22Rv1 (cell line): ENCODE results near the gene SPG7.

Experiments
- H3K27ac ChIP-seq: fragments of 450-650 bp; 2 replicates; pipeline ENCODE4 v1.5.1; 2017
- ZFX ChIP-seq: fragments of 450-650 bp; IDR thresholded peaks from 2 replicates; pipeline ENCODE4 v1.6.1; 2017; ENCODE audit warnings: antibody characterized with exemption, borderline replicate concordance
- TF ChIP-seq, protein P1 (sequence below): fragments of 450-650 bp; IDR thresholded peaks from 2 replicates; pipeline ENCODE4 v1.5.1; 2017; ENCODE audit warnings: mild to moderate bottlenecking

Gene SPG7

DNA sequence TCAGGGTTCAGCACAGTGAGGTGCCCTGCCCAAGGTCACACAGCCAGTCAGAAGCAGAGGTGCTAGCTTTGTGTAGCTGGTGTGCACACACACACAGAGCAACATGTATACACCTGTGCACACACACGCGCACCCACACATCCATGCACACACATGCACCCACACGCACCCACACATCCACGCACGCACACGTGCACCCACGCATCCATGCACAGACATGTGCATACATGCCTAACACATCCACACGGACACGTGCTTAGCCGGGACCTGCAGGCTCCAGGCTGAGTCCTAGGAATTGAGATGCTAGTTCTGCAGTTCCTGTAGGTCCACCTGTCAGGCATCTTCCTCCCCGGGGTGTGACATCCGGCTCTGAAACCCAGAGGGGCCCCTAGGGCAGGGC, 92.2 kb downstream of the SPG7 start:
- TF ChIP-seq, protein P1, sequence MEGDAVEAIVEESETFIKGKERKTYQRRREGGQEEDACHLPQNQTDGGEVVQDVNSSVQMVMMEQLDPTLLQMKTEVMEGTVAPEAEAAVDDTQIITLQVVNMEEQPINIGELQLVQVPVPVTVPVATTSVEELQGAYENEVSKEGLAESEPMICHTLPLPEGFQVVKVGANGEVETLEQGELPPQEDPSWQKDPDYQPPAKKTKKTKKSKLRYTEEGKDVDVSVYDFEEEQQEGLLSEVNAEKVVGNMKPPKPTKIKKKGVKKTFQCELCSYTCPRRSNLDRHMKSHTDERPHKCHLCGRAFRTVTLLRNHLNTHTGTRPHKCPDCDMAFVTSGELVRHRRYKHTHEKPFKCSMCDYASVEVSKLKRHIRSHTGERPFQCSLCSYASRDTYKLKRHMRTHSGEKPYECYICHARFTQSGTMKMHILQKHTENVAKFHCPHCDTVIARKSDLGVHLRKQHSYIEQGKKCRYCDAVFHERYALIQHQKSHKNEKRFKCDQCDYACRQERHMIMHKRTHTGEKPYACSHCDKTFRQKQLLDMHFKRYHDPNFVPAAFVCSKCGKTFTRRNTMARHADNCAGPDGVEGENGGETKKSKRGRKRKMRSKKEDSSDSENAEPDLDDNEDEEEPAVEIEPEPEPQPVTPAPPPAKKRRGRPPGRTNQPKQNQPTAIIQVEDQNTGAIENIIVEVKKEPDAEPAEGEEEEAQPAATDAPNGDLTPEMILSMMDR: no peak
- no peak for TF ChIP-seq ZFX
- H3K27ac ChIP-seq: no peak overlapping the region

DNA sequence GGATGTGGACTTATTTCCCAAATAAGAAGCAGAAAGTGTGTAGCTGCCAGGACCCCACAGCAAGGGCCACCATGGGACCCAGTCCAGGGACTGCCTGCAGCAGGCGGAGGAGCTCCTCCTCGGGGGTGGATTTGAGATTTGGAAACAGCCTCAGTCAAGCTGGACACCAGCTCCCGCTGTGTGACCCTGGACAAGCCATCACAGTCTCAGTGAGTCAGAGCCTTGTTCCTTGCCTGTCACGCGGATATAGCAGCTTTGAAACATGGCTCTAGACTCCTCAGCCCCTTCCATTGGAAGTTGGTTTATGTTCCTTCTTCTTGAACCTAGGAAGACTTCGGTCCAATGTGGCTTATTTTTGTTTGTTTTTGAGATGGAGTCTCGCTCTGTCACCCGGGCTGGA, 92.8 kb downstream of the SPG7 start:
- TF ChIP-seq, protein P1: no peak
- no peak for TF ChIP-seq ZFX

DNA sequence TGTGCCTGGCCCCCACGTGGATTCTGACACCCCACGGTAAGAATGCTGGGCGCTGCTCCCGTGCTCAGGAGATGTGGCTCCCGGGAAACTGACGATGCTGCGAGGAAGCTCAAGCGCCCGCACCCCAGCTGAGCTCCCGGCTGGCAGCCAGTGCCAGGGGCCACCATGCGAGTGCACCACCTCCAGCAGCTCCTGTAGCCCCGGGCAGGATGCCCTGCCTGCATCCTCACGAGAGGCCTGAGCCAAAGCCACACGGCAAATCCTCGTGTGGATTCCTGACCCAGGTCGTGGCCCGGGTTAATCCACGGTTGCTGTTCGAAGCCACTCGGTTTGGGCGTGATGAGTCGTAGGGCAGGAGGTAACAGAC, 93.7 kb downstream of the SPG7 start:
- H3K27ac ChIP-seq: no peak overlapping the region
- no peak for TF ChIP-seq ZFX
- TF ChIP-seq, protein P1: no peak

More for the DNA sequence above, 92.8 kb downstream of the SPG7 start:
- no peak overlapping the region for H3K27ac ChIP-seq

DNA sequence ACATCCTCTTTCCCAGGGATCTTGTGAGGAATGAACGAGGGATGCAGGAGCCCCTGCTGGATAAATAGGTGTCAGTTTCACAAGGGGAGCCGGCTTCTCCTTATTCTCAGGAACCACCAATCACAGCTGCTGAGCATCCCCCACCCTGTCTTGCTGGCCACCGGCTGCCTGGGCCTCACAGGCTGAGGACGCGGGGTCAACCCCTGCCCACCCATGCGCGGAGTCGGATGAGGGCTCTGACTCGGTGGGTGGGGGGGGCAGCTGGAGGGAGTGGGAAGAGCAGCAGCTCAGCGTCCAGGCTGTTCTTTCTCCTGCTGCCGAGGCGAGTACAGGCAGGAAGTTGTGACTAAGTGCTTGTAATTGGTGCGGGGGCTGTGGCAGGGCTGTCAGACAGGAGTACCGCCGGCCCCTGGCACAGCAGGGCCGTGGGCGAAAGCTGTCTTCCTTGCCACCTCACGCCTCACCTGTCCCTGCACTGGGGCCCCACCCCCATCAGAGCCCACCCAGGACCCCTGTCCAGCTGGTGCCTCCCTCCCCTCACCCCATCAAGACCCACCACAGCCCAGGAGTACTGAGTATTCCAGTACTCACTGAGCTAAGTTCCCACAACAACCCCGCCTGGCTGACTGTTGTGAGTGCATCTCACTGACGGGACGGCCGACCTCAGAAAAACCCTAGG, 94.2 kb downstream of the SPG7 start:
- H3K27ac ChIP-seq: no peak overlapping the region
- no peak for TF ChIP-seq ZFX
- TF ChIP-seq, protein P1: no peak

DNA sequence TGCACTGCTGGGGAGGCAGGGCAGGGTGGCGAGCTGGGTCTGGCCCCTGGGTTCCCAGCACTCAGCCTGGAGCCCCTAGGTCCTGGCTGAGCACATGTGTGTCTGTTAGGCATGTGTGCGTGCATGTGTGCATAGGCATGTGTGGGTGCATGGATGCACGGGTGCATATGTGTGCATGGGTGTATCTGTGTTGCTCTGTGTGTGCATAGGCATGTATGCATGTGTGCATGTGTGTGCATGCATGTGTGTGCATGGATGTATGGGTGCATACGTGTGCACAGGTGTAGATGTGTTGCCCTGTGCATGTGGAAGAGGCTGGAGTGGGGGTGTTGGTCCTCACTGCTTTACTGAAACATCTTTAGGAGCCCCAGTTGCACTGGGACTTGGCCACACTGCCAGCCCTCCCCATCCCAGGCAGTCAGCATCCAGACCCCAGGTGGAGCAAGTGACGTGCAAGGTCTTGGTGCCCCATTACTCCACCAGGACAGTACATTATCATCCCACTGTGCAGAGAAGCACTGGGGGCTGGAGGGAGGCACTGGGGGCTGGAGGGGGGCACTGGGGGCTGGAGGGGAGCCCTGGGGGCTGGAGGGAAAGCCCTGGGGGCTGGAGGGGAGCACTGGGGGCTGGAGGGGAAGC, 94.9 kb downstream of the SPG7 start:
- no peak overlapping the region for H3K27ac ChIP-seq
- TF ChIP-seq ZFX: no peak
- TF ChIP-seq, protein P1: no peak

DNA sequence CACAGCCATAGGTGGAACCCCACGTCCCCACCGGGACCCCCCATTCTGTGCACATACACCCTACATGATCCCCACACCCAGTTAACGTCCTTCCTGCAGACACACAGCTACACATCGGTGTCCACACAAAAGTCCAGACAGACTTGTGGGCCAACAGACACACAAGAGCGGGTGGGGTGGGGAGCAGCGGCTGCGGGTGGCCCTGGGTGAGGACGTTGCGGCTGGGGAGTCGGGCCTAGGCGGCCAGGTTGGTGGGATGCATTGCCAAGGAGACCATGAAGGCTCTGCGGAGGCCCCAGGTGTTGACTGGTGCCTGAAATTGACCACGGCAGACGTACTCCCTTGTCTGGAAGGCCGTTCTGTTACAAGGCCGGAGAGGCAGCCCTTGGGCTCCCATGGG, 96.6 kb downstream of the SPG7 start:
- H3K27ac ChIP-seq: no peak overlapping the region
- TF ChIP-seq ZFX: no peak
- TF ChIP-seq, protein P1: no peak

DNA sequence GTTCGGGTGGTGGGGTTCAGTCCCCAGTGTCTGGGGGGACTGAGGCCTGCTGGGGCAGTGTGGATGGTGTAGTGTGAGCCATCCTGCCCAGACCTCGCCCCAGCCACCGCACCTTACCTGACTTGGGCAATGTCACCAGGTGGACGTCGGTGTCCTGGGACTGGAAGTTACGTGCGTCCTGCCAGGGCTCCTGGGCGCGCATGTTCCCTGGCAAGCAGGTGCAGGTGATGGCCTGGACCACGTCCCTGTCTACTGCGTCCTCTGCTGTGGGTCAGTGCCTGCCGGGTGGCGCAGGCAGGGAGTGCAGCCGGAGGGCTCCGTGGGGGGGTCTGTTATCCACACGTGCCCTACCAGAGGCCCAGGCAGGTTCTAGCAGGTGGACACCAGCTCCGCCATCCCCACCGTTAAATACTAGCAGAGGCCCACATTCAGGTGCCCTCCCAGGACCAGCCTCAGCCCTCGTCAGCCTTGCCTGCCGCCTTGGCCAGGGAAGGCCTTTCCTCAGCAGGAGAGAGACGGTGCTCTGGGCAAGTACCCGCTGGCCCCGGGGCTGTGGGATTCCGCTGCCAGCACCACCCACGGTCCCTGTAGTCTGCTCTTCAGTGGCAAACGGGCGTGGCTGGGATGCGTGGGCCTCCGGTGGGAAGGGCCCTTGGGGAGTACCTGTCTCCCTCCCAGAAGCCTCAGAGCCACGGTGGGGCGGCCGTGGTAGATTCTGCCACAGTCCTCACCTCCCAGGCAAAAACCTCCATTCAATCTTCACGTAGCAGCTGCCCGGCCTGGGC, 97.2 kb downstream of the SPG7 start:
- no peak overlapping the region for H3K27ac ChIP-seq
- TF ChIP-seq, protein P1: no peak
- TF ChIP-seq ZFX: no peak
